Measurements from ENCODE around the gene APOBEC3G.

GRCh38 chr22:39041908-39042307 is 35.2 kb upstream of the APOBEC3G start:
- TF ChIP-seq POLR2AphosphoS5 (IDR thresholded peaks at IDR 0.05; ENCODE audit: low read depth, low read length) (no peak), POU2F2 (IDR thresholded peaks at IDR 0.05; ENCODE audit: low read depth, low read length) (no peak), POLR2A (IDR thresholded peaks at IDR 0.05; ENCODE audit: low read depth, low read length) (no peak)

Measured in GM12891 (cell line).